Neutrophil (primary cell): ENCODE results near the gene UBE2G2.

Experiments
- H3K27ac ChIP-seq: fragments of 200-600 bp; sonication (generic); 2 replicates; pipeline ENCODE4 v1.5.1; 2016; ENCODE audit warnings: mild to moderate bottlenecking, moderate library complexity
- H3K27me3 ChIP-seq: fragments of 200-600 bp; sonication (generic); 2 replicates; pipeline ENCODE4 v1.6.0; 2016; ENCODE audit warnings: mild to moderate bottlenecking
- H3K36me3 ChIP-seq: fragments of 200-600 bp; sonication (generic); 2 replicates; pipeline ENCODE4 v1.5.1; 2017
- H3K4me1 ChIP-seq, 2 experiments: fragments of 200-600 bp in 1 of 2; sonication (generic) in 1 of 2; 1 replicate in 1 of 2; 2 replicates in 1 of 2; pipeline versions ENCODE4 v1.5.1 to v1.6.1; 2013 to 2016; ENCODE audit warnings: low read depth in 1 of 2, low read length in 1 of 2, mild to moderate bottlenecking in 1 of 2, moderate library complexity in 1 of 2; ENCODE audit not compliant: control insufficient read depth in 1 of 2, insufficient read depth in 1 of 2
- H3K4me3 ChIP-seq, 2 experiments: fragments of 200-600 bp in 1 of 2; sonication (generic) in 1 of 2; 1 replicate in 1 of 2; 2 replicates in 1 of 2; pipeline ENCODE4 v1.5.1; 2013 to 2016; ENCODE audit warnings: low read depth in 1 of 2, low read length in 1 of 2, mild to moderate bottlenecking in 1 of 2, moderate library complexity in 1 of 2
- H3K9me3 ChIP-seq: fragments of 200-600 bp; sonication (generic); 2 replicates; pipeline ENCODE4 v1.5.1; 2016
- CTCF ChIP-seq: fragments of 200-600 bp; sonication (generic); IDR thresholded peaks from 2 replicates; pipeline ENCODE4 v1.5.1; 2016; ENCODE audit warnings: antibody characterized with exemption

The UBE2G2 gene

GRCh38 chr21:44801468-44802395 lies at the start of gene UBE2G2:
Gene UBE2G2, minus strand, starts transcription at chr21:44801820. Its CDS starts 72 bp downstream, at chr21:44801748.
- peak within 1 kb of the TSS; percentile 86 to 93 for H3K4me3 ChIP-seq
- H3K9me3 ChIP-seq: no peaks in the 10 kb centered on the region
- no peak for TF ChIP-seq CTCF
- H3K4me1 ChIP-seq: peaks cover 17 to 18% of the 10 kb centered on the region in 2 experiments
- peaks cover 20% of the 10 kb centered on the region for H3K36me3 ChIP-seq
- H3K27me3 ChIP-seq: peaks cover 5% of the 10 kb centered on the region
- peak within 1 kb of the TSS; percentile 51 for H3K27ac ChIP-seq

GRCh38 chr21:44850905-44851657 lies 49.5 kb upstream of the UBE2G2 start:
- Histone ChIP-seq H3K4me1 (peaks cover 37 to 39% of the 10 kb centered on the region in 2 experiments), H3K27ac (no peak overlapping the region), H3K9me3 (no peaks in the 10 kb centered on the region), H3K4me3 (no peak overlapping the region), H3K36me3 (peaks cover 75% of the 10 kb centered on the region), H3K27me3 (no peaks in the 10 kb centered on the region)
- TF ChIP-seq CTCF: no peak

GRCh38 chr21:44850208-44850800 lies 48.7 kb upstream of the UBE2G2 start:
- Histone ChIP-seq H3K36me3 (peaks cover 67% of the 10 kb centered on the region), H3K27ac (peak overlapping the region; percentile 13), H3K4me3 (no peak overlapping the region), H3K27me3 (no peaks in the 10 kb centered on the region), H3K4me1 (peaks cover 42 to 43% of the 10 kb centered on the region in 2 experiments), H3K9me3 (no peaks in the 10 kb centered on the region)
- TF ChIP-seq CTCF: no peak

- no peak for TF ChIP-seq CTCF
- peaks cover 38 to 39% of the 10 kb centered on the region in 2 experiments for H3K4me1 ChIP-seq
- peak overlapping the region; percentile 13 for H3K27ac ChIP-seq
- no peak overlapping the region for H3K4me3 ChIP-seq
- peaks cover 61% of the 10 kb centered on the region for H3K36me3 ChIP-seq
- H3K27me3 ChIP-seq: no peaks in the 10 kb centered on the region
- no peaks in the 10 kb centered on the region for H3K9me3 ChIP-seq
These were observed 48.1 kb upstream of the UBE2G2 start for GRCh38 chr21:44849616-44850130.

GRCh38 chr21:44848821-44849521 lies 47.4 kb upstream of the UBE2G2 start:
- H3K4me1 ChIP-seq: peaks cover 31 to 32% of the 10 kb centered on the region in 2 experiments
- H3K4me3 ChIP-seq: no peak overlapping the region
- TF ChIP-seq CTCF: no peak
- H3K36me3 ChIP-seq: peaks cover 54% of the 10 kb centered on the region
- peak overlapping the region; percentile 13 for H3K27ac ChIP-seq
- no peaks in the 10 kb centered on the region for H3K27me3 ChIP-seq
- H3K9me3 ChIP-seq: no peaks in the 10 kb centered on the region
